Measurements from ENCODE around the gene L1TD1.
"Not testable (repeated sequence)": the region's sequence is repeated elsewhere in the genome, so short reads cannot be mapped to it uniquely, and the experiment has no call there.

The L1TD1 gene

DNA sequence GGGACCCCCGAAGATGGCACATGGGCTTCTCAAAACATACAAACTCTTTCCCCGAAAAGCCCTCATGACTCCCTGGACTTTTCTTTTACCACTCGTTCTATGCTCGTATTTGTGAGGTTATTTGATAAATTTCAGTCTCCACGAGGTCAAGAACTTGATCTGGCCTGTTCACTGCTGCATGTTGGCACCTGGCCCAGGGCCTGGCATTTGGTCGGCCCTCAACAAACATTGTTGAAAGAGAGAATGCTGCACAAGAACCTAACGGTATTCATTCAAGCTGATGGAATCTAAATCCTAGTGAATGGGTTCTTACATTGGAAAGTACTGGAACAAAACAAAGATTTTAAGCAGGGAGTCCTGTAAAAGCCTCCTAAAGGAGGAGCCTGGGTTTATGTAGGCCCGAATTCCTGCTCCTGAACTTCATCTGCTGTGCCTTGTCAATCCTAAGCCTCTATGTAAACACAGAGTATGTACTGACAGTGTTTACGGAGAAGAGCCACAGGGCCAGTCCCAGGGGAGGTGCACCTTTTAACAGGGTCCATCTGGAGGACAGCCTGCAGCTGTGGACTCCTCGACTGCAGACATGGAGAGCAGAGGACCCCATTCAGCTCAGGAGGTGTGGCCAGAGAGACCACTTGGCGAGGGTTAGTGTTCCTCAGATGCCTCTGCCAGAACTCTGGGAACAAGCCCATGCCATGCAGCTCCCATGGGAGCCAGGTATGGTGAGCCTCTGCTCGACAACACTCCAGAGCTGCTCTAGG is 46.9 kb downstream of the L1TD1 start:
- TF ChIP-seq, protein P1, sequence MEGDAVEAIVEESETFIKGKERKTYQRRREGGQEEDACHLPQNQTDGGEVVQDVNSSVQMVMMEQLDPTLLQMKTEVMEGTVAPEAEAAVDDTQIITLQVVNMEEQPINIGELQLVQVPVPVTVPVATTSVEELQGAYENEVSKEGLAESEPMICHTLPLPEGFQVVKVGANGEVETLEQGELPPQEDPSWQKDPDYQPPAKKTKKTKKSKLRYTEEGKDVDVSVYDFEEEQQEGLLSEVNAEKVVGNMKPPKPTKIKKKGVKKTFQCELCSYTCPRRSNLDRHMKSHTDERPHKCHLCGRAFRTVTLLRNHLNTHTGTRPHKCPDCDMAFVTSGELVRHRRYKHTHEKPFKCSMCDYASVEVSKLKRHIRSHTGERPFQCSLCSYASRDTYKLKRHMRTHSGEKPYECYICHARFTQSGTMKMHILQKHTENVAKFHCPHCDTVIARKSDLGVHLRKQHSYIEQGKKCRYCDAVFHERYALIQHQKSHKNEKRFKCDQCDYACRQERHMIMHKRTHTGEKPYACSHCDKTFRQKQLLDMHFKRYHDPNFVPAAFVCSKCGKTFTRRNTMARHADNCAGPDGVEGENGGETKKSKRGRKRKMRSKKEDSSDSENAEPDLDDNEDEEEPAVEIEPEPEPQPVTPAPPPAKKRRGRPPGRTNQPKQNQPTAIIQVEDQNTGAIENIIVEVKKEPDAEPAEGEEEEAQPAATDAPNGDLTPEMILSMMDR (IDR thresholded peaks at IDR 0.05), result no peak
- Mint-ChIP-seq H3K36me3 (ENCODE audit: low read depth) (peaks cover 15% of the 10 kb centered on the region), H3K27me3 (ENCODE audit: low read depth, poor library complexity) (peaks cover 4% of the 10 kb centered on the region), H3K27ac (no peak overlapping the region), H3K9me3 (peaks cover 20% of the 10 kb centered on the region), H3K4me1 (peaks cover 24% of the 10 kb centered on the region), H3K4me3 (no peak overlapping the region)
- DNase-seq, result no peak

DNA sequence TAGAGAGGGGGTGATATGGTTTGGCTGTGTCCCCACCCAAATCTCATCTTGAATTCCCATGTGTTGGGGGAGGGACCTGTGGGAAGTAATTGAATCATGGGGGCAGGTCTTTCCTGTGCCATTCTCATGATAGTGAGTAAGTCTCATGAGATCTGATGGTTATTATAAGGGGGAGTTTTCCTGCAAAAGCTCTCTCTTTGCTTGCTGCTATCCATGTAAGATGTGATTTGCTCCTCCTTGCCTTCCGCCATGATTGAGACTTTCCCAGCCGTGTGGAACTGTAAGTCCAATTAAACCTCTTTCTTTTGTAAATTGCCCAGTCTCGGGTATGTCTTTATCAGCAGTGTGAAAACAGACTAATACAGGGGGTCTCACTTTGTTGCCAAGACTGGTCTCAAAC is 49.7 kb downstream of the L1TD1 start:
- H3K4me3 Mint-ChIP-seq; H3K27me3 Mint-ChIP-seq (ENCODE audit: low read depth, poor library complexity); H3K27ac Mint-ChIP-seq; DNase-seq: not testable (repeated sequence)
- Mint-ChIP-seq H3K4me1 (peaks cover 19% of the 10 kb centered on the region), H3K36me3 (ENCODE audit: low read depth) (peaks cover 15% of the 10 kb centered on the region), H3K9me3 (peaks cover 20% of the 10 kb centered on the region)

DNA sequence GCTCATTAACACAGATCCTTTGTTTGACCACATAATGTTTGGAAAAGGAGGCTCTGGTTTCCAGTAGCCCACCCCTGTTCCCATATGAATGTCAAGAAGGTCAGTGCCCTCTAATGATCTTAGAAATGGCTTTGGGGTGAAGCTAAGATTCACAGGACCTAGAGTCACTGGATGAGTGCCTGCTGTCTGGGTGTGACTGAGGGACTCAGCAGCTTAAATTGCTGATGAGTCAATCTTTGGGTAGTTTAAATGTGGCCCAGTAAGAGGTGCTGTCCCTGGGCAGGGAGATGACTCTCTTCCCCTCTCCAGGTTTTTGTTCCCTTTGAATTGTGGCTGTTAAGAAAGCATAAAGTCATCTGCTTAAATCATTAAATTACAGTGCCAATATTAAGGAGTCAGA is 50.6 kb downstream of the L1TD1 start:
- Mint-ChIP-seq H3K27me3 (ENCODE audit: low read depth, poor library complexity) (peaks cover 4% of the 10 kb centered on the region), H3K4me1 (peaks cover 19% of the 10 kb centered on the region), H3K4me3 (no peak overlapping the region), H3K27ac (no peak overlapping the region), H3K36me3 (ENCODE audit: low read depth) (peaks cover 15% of the 10 kb centered on the region), H3K9me3 (peaks cover 20% of the 10 kb centered on the region)
- TF ChIP-seq, protein P1 (IDR thresholded peaks at IDR 0.05), result no peak
- no peak for DNase-seq

DNA sequence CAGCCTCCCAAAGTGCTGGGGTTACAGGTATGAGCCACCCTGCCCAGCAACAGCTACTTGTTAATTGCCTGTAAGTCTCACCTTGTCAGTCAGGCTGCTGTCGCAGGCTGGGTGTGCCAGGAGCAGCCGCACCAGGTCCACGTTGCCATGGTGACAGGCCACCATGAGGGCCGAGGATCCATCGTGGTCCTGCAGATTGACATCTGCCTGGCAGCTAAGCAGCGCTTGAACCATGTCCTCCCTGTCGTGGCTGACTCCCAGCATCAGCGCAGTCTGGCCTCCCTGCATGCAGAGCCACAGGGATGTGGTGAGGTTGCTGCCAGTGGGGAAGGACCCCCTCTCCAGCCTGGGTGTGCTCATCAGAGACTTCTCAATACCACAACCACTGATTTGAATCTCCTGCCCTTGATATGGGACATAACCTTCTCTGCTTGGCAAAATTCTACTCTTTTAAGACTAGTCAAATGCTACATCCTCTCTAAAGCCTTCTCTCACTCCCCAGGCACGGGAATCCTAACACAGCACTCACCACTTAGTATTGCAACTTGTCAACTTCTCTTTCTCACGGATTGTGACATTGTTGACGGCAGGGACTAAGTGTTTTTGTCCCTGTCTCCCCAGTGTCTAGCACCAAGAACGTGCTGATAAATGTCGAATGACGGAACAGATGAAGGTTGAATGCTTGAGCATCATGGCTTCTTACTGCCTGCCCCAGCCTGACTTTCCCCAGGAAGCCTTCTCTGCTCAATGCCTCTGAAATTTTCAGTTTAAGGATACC is 52.9 kb downstream of the L1TD1 start:
- Mint-ChIP-seq H3K9me3 (peaks cover 20% of the 10 kb centered on the region), H3K4me3 (no peak overlapping the region), H3K36me3 (ENCODE audit: low read depth) (peaks cover 15% of the 10 kb centered on the region), H3K27me3 (ENCODE audit: low read depth, poor library complexity) (peaks cover 9% of the 10 kb centered on the region), H3K27ac (no peak overlapping the region), H3K4me1 (peaks cover 7% of the 10 kb centered on the region)
- DNase-seq, result no peak
- TF ChIP-seq, protein P1 (IDR thresholded peaks at IDR 0.05), result no peak

DNA sequence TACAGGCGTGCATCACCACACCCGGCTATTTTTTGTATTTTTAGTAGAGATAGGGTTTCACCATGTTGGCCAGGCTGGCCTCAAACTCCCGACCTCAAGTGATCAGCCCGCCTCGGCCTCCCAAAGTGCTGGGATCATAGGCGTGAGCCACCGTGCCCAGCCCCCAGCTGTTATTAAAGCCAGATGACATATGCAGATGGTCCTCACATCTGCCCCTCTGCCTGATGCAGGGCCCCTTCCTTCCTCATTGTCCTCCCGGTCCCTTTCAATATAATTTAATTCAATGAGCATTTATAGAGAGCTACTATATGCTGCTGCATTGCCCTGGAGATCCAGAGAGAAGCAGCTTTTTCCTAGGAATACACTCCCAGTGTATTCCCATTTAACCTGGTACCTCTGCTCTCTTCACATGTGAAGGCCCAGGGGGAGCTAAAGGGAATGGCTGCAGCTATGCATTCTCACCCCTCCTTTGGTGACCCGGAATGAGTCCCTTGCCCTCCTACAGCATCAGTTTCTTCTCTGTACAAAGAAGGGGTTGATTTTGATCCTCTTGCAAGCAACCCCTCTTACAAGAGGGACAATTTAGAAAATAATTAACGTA is 55.6 kb downstream of the L1TD1 start:
- peaks cover 3% of the 10 kb centered on the region for H3K4me1 Mint-ChIP-seq
- H3K9me3 Mint-ChIP-seq, result peaks cover 1% of the 10 kb centered on the region
- H3K27me3 Mint-ChIP-seq (ENCODE audit: low read depth, poor library complexity), result peaks cover 6% of the 10 kb centered on the region
- peaks cover under 1% of the 10 kb centered on the region for H3K36me3 Mint-ChIP-seq (ENCODE audit: low read depth)
- no peak for DNase-seq
- no peak overlapping the region for H3K27ac Mint-ChIP-seq
- TF ChIP-seq, protein P1 (IDR thresholded peaks at IDR 0.05), result no peak
- H3K4me3 Mint-ChIP-seq, result no peak overlapping the region

DNA sequence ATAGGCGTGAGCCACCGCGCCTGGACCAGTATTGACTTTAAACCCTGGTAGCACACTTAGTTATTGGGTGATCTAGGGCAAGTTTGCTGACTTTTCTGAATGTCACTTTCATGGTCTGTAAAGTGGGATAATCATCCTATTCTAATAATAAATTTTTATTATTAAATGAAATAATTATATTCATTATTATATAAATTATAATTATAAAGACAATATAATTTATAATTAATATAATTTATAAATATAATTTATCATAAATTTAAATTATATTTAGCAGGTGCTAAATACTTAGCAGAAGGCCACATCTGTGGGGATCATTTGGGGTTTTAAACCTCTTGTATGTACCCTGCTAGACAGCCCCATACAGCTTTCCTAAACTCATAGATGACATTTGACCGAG is 64.9 kb downstream of the L1TD1 start:
- Mint-ChIP-seq H3K27ac (no peak overlapping the region), H3K4me1 (peaks cover 15% of the 10 kb centered on the region), H3K4me3 (no peak overlapping the region), H3K9me3 (no peaks in the 10 kb centered on the region), H3K27me3 (ENCODE audit: low read depth, poor library complexity) (peaks cover 22% of the 10 kb centered on the region), H3K36me3 (ENCODE audit: low read depth) (no peaks in the 10 kb centered on the region)
- TF ChIP-seq, protein P1 (IDR thresholded peaks at IDR 0.05), result no peak
- no peak for DNase-seq

All from nephron progenitor cell (in vitro differentiated cells).